T follicular helper cell (primary cell): ENCODE results near the gene ELANE.
"Not testable (repeated sequence)": the region's sequence is repeated elsewhere in the genome, so short reads cannot be mapped to it uniquely, and the experiment has no call there.

ENCODE experiments used
- DNase-seq: peaks from one replicate; pipeline ENCODE4 v3.0.0-alpha.2; 2020; ENCODE audit warnings: low read depth

Gene ELANE

GRCh38 chr19:814152-815078 lies 37.7 kb upstream of the ELANE start:
- no peak for DNase-seq

- no peak for DNase-seq
These were observed 36.9 kb upstream of the ELANE start for GRCh38 chr19:815079-815774.

- DNase-seq, result no peak
These were observed 36.2 kb upstream of the ELANE start for GRCh38 chr19:815775-816499.

- no peak for DNase-seq
These were observed 35.6 kb upstream of the ELANE start for GRCh38 chr19:816500-816857.

GRCh38 chr19:820212-820611 lies 31.9 kb upstream of the ELANE start:
- DNase-seq, result not testable (repeated sequence)

GRCh38 chr19:821231-821824 lies 30.8 kb upstream of the ELANE start:
- DNase-seq, result no peak

GRCh38 chr19:821825-822503 lies 30.1 kb upstream of the ELANE start, which contains the start of gene PLPPR3:
Gene PLPPR3 (minus strand): TSS chr19:821955. CDS start chr19:821559, 396 bp downstream.
- no peak for DNase-seq

- no peak for DNase-seq
These were observed 28.5 kb upstream of the ELANE start for GRCh38 chr19:823565-824121.

GRCh38 chr19:824885-825284 lies 27.2 kb upstream of the ELANE start:
- no peak for DNase-seq

GRCh38 chr19:825897-826644 lies 26.0 kb upstream of the ELANE start:
- no peak for DNase-seq

GRCh38 chr19:827314-827709 lies 24.8 kb upstream of the ELANE start:
- DNase-seq, result no peak

- DNase-seq, result no peak
These were observed 24.3 kb upstream of the ELANE start, which contains the start of gene AZU1 for GRCh38 chr19:827710-828321. Gene AZU1 (plus strand): TSS chr19:827837. CDS start chr19:827847, 10 bp downstream.

GRCh38 chr19:829129-829758 lies 22.9 kb upstream of the ELANE start:
- DNase-seq, result no peak

- DNase-seq, result no peak
These were observed 20.4 kb upstream of the ELANE start for GRCh38 chr19:831407-832369.

- DNase-seq, result no peak
These were observed 17.9 kb upstream of the ELANE start for GRCh38 chr19:834216-834615.

GRCh38 chr19:835210-835810 lies 16.8 kb upstream of the ELANE start:
- no peak for DNase-seq

GRCh38 chr19:840519-841206 lies 11.4 kb upstream of the ELANE start, which contains the start of gene PRTN3:
Gene PRTN3 (plus strand): TSS chr19:840999. CDS start chr19:841009, 10 bp downstream.
- no peak for DNase-seq
